HG02938 (cell line): ENCODE measurements around the gene ZNF318.
"Not testable (repeated sequence)": the region's sequence is repeated elsewhere in the genome, so short reads cannot be mapped to it uniquely, and the experiment has no call there.

ENCODE experiments used
- ATAC-seq: cut with Tn5 transposase; IDR thresholded peaks from one replicate; pipeline ENCODE4 v1.9.1; 2021; ENCODE audit warnings: mild to moderate bottlenecking, moderate library complexity; ENCODE audit not compliant: unreplicated experiment

ZNF318 gene

GRCh38 chr6:43390753-43391439 lies 21.4 kb upstream of the ZNF318 start:
- ATAC-seq = not testable (repeated sequence)

DNA sequence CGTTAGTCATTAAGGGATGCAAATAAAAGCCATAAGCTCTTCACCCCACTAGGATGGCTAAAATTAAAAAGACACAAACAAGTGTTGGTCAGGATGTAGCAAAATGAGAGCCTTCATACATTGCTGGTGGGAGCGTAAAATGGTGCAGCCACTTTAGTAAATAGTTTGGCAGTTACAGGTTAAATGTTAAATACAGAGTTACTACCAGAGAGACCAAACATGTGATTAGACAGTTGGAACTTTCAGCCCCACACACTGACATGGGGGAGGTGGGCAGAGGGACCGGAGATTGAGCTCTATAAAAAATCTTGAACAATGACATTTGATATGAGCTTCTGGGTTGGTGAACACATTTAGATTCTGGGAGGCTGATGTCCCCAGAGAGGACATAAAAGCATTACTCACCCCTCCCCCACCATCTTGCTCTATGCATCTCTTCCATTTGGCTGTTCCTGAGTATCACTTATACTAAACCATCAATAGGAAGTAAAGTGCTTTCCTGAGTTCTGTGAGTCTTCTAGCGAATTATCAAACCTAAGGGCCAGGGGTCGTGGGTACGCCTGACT lies 20.4 kb upstream of the ZNF318 start:
- no peak for ATAC-seq

DNA sequence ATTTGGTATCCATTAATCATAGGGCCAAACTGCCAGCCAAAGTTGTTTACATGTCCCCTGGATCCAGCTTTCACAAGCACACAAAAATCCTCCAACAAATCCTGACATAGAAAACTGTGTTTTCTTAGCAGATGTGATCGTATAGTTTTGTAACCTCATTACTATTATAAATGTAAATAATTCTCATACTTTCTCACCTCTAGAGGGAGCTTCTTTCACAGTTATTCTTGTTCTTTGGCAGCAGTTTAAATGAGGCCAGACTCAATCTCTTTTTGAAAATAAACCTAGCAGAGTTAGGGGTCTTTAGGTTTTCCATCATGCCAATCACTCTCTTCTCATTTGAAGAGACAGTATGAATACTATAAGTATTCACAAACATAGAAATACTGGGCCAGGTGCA lies 17.0 kb upstream of the ZNF318 start:
- ATAC-seq = no peak

DNA sequence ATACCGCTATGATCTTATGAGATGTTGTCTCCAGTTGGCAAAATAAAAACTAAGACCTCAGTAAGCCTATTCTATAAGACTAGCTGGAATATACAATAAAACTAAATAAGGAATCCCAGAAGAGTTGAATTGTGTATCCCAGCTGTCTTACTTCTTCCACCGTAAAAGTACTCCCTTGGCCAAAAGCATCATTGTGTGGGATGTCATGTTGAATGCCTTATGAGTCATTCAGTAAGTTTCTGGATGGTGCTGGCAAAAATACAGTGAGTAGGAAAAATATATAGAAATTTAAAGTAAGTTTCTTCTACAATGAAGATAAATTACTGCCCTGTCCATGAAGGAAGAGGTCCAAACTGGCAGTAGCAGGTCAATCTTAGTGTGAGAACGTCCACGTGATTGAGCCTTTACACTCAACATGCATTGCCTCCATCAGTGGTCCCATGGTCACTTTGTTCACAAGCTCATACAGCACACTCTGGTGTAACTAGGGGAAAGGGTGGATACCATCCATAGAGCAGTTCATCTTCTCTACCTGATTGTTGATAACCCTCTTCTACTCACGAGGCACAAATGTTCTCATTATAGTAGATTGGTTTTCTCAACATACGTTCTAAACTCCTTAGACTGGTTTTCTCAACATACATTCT lies 13.7 kb upstream of the ZNF318 start:
- no peak for ATAC-seq

GRCh38 chr6:43380858-43381257 lies 11.4 kb upstream of the ZNF318 start:
- ATAC-seq = not testable (repeated sequence)

- ATAC-seq = no peak
Observed at GRCh38 chr6:43378631-43379030, 9.2 kb upstream of the ZNF318 start.

DNA sequence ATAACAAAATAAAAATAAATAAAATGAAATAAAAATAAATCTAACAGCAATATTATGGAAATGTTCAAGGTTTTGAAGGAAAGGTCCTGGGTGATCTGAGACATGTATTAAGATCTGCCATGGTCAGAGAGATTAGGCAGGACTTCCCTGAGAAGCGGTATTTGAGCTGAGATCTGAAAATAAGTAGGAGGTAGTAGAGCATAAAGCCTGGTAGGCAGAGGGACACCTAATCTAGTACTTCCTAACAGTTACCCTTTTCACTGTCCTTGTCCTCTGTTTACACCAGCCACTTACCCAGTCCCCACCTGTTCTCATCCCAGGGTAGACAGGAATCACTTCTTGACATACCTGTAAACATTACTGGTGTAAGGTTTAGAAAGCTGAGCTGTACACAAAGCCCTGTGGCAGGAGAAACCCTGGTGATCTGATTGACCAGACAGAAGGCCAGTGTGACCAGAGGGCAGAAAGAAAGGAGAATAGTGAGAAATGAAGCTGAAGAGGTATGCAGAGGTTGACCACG lies 8.3 kb upstream of the ZNF318 start:
- ATAC-seq = no peak

GRCh38 chr6:43376551-43376981 lies 7.1 kb upstream of the ZNF318 start:
- peak; percentile 43 for ATAC-seq

GRCh38 chr6:43375693-43376092 lies 6.2 kb upstream of the ZNF318 start:
- no peak for ATAC-seq

DNA sequence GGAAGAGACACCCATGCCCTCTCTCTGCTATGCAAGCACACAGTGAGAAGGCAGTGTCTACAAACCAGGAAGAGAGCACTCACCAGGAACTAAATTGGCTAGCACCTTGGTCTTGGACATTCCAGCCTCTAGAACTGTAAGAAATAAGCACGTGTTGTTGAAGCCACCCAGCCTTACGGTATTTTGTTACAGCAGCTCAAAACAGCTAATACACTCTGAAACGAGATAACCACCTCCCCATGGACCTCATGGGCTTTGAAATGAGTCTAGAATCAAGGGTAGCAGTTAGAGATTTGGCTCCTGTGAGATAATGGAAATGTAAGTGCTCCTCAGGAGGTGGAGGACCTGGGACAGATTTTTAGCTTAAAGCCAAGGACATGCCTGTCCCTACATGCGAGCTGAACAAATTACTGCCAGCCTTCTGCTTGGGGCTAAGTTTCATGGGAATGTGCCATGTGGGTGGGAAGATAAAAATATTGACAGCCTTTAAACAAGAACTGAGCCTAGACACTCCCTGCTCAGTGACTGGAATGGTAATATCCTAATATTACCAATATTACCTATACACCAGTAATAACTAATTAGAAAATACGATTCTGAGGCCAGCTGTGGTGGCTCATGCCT lies 3.9 kb upstream of the ZNF318 start:
- no peak for ATAC-seq

GRCh38 chr6:43370003-43370580 lies 645 bp upstream of the ZNF318 start:
- ATAC-seq = not testable (repeated sequence)

GRCh38 chr6:43368259-43369160 lies 937 bp downstream of the ZNF318 start:
- ATAC-seq = no peak

- ATAC-seq = no peak
Observed at GRCh38 chr6:43367245-43367984, 2.0 kb downstream of the ZNF318 start.

DNA sequence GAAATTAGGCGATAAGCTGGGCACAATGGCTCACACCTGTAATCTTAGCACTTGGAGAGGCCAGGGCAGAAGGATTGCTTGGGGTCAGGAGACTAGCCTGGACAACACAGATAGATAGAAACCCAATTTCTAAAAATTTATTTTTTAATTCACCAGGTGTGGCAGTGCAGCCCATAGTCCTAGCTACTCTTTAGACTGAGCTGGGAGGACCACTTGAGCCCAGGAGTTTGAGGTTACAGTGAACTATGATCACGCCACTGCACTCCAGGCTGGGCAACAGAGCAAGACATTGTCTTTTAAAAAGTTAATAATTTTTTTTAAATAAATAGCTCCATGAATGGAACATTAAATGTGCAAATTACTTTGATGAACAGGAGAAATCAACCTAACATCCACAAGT lies 8.2 kb downstream of the ZNF318 start:
- ATAC-seq = no peak

- no peak for ATAC-seq
Observed at GRCh38 chr6:43359831-43360230, 9.6 kb downstream of the ZNF318 start.

- ATAC-seq = no peak
Observed at GRCh38 chr6:43359381-43359780, 10.1 kb downstream of the ZNF318 start.

GRCh38 chr6:43355862-43356590 lies 13.4 kb downstream of the ZNF318 start:
- ATAC-seq = no peak

DNA sequence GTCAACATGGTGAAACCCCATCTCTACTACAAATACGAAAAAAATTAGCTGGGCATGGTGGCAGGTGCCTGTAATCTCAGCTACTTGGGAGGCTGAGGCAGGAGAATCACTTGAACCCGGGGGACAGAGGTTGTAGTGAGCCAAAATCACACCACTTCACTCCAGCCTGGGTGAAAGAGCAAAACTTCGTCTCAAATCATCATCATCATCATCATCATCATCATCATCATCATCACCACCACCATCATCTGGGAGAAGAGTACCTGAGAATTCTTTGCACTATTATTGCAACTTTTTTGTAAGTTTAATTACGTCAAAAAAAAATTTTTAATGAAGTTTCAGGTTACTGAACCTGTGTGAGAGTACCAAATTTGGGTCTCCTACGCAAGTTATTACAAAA lies 17.5 kb downstream of the ZNF318 start:
- not testable (repeated sequence) for ATAC-seq

GRCh38 chr6:43347444-43347843 lies 22.0 kb downstream of the ZNF318 start:
- ATAC-seq = no peak
